HG03045 (cell line): ENCODE measurements around the gene IFT25.
A peak's percentile ranks its signal among the peaks of the same experiment; 100 is the strongest.
"Not testable (repeated sequence)": the region's sequence is repeated elsewhere in the genome, so short reads cannot be mapped to it uniquely, and the experiment has no call there.

Source experiments
- ATAC-seq: cut with Tn5 transposase; IDR thresholded peaks from one replicate; pipeline ENCODE4 v1.9.1; 2021; ENCODE audit warnings: mild to moderate bottlenecking, moderate library complexity; ENCODE audit not compliant: unreplicated experiment

IFT25 gene

GRCh38 chr1:53890522-53890941 lies 55.0 kb downstream of the IFT25 start:
- ATAC-seq = no peak

- ATAC-seq = peak; percentile 88
These were observed 55.9 kb downstream of the IFT25 start, which contains the start of gene YIPF1 for GRCh38 chr1:53889304-53890298. TSS of gene YIPF1 (minus strand) at chr1:53889797. CDS start at chr1:53888937, 860 bp downstream.

- ATAC-seq = no peak
These were observed 56.8 kb downstream of the IFT25 start for GRCh38 chr1:53888681-53889080.

- not testable (repeated sequence) for ATAC-seq
These were observed 61.9 kb downstream of the IFT25 start for GRCh38 chr1:53883600-53883999.

- not testable (repeated sequence) for ATAC-seq
These were observed 63.6 kb downstream of the IFT25 start for GRCh38 chr1:53881853-53882252.

GRCh38 chr1:53878492-53879105 lies 66.9 kb downstream of the IFT25 start:
- ATAC-seq = no peak

GRCh38 chr1:53875150-53875549 lies 70.3 kb downstream of the IFT25 start:
- ATAC-seq = not testable (repeated sequence)

GRCh38 chr1:53871773-53872484 lies 73.6 kb downstream of the IFT25 start:
- ATAC-seq = no peak
